Peyer's patch (tissue), 4 donors: Measurements from ENCODE around the gene EDRF1. TPM values are rescaled to one million over a fixed set of nuclear protein-coding genes. Genes with fewer than 3 reads are reported as not detected.

Experiments used
- DNase-seq, 3 donors: peaks; one replicate each; pipeline ENCODE4 v3.0.0-alpha.2; 2017 to 2019
- H3K27ac ChIP-seq, 4 donors: fragments of 200-600 bp; sonication (generic); one replicate each; pipeline ENCODE4 v1.5.1; 2016 to 2019
- H3K27me3 ChIP-seq, 2 donors: fragments of 200-600 bp; sonication (generic); one replicate each; pipeline ENCODE4 v1.5.1; 2019
- H3K36me3 ChIP-seq, 3 donors: fragments of 200-600 bp; sonication (generic); one replicate each; pipeline ENCODE4 v1.5.1; 2016 to 2019
- H3K4me1 ChIP-seq, 4 donors: fragments of 200-600 bp; sonication (generic); one replicate each; pipeline ENCODE4 v1.5.1; 2016 to 2019
- H3K4me3 ChIP-seq, 4 donors: fragments of 200-600 bp; sonication (generic); 1 replicate in 3 of 4; 2 replicates in 1 of 4; pipeline ENCODE4 v1.5.1; 2016 to 2019; ENCODE audit warnings: mild to moderate bottlenecking in 1 of 4
- H3K9me3 ChIP-seq, 4 donors: fragments of 200-600 bp; sonication (generic); one replicate each; pipeline ENCODE4 v1.5.1; 2016 to 2019; ENCODE audit warnings: mild to moderate bottlenecking in 1 of 4
- POLR2A ChIP-seq, 2 donors: fragments of 450-650 bp; IDR thresholded peaks; one replicate each; pipeline ENCODE4 v1.5.1; 2017; ENCODE audit warnings: antibody characterized with exemption in 2 of 2, mild to moderate bottlenecking in 2 of 2, moderate library complexity in 2 of 2
- total RNA-seq, 4 donors: library from RNA; depleted of rRNA; stranded (reverse); fragments of >200 nt; gene quantifications; one replicate each; pipeline ENCODE4 v1.1.0, GENCODE V29; 2016
- TF ChIP-seq, protein P1 (sequence below), 6 experiments: fragments of 450-650 bp in 4 of 6; fragments of 200-600 bp in 2 of 6; sonication (generic) in 1 of 6; IDR thresholded peaks; one replicate each; pipeline ENCODE4 v1.5.1; 2017 to 2019; ENCODE audit warnings: antibody characterized with exemption in 6 of 6, mild to moderate bottlenecking in 3 of 6, moderate library complexity in 1 of 6

Gene EDRF1
- total RNA-seq, 4 donors from 2014 or later = 24.3 to 60.2 (median 36.5) TPM

- no peaks in the 10 kb centered on the region for H3K27me3 ChIP-seq
- H3K27ac ChIP-seq = no peak overlapping the region
- TF ChIP-seq, protein P1, sequence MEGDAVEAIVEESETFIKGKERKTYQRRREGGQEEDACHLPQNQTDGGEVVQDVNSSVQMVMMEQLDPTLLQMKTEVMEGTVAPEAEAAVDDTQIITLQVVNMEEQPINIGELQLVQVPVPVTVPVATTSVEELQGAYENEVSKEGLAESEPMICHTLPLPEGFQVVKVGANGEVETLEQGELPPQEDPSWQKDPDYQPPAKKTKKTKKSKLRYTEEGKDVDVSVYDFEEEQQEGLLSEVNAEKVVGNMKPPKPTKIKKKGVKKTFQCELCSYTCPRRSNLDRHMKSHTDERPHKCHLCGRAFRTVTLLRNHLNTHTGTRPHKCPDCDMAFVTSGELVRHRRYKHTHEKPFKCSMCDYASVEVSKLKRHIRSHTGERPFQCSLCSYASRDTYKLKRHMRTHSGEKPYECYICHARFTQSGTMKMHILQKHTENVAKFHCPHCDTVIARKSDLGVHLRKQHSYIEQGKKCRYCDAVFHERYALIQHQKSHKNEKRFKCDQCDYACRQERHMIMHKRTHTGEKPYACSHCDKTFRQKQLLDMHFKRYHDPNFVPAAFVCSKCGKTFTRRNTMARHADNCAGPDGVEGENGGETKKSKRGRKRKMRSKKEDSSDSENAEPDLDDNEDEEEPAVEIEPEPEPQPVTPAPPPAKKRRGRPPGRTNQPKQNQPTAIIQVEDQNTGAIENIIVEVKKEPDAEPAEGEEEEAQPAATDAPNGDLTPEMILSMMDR (IDR thresholded peaks at IDR 0.05) = no peak
- TF ChIP-seq POLR2A (IDR thresholded peaks at IDR 0.05) = no peak
- H3K9me3 ChIP-seq = no peaks in the 10 kb centered on the region
- H3K4me1 ChIP-seq = no peaks in the 10 kb centered on the region
- peaks cover 0 to 94% (median 0%) of the 10 kb centered on the region in 3 donors for H3K36me3 ChIP-seq
- no peak overlapping the region for H3K4me3 ChIP-seq
- no peak for DNase-seq
Measured at GRCh38 chr10:125742465-125742864, 23.0 kb downstream of the EDRF1 start.

GRCh38 chr10:125744909-125745308 is 25.4 kb downstream of the EDRF1 start:
- H3K27me3 ChIP-seq = no peaks in the 10 kb centered on the region
- H3K9me3 ChIP-seq = no peaks in the 10 kb centered on the region
- no peak overlapping the region for H3K4me3 ChIP-seq
- DNase-seq = no peak
- no peak for TF ChIP-seq POLR2A (IDR thresholded peaks at IDR 0.05)
- TF ChIP-seq, protein P1 (IDR thresholded peaks at IDR 0.05) = no peak
- no peak overlapping the region for H3K27ac ChIP-seq
- H3K36me3 ChIP-seq = peaks cover 0 to 95% (median 0%) of the 10 kb centered on the region in 3 donors
- H3K4me1 ChIP-seq = no peaks in the 10 kb centered on the region

GRCh38 chr10:125747417-125747816 is 27.9 kb downstream of the EDRF1 start:
- Histone ChIP-seq H3K9me3 (no peaks in the 10 kb centered on the region), H3K4me3 (no peak overlapping the region), H3K27me3 (no peaks in the 10 kb centered on the region), H3K4me1 (no peaks in the 10 kb centered on the region), H3K36me3 (peaks cover 0 to 94% (median 0%) of the 10 kb centered on the region in 3 donors), H3K27ac (no peak overlapping the region)
- TF ChIP-seq, protein P1 (IDR thresholded peaks at IDR 0.05) = no peak
- no peak for TF ChIP-seq POLR2A (IDR thresholded peaks at IDR 0.05)
- DNase-seq = no peak

GRCh38 chr10:125756196-125756595 is 36.7 kb downstream of the EDRF1 start:
- H3K4me1 ChIP-seq = no peaks in the 10 kb centered on the region
- DNase-seq = no peak
- H3K36me3 ChIP-seq = peaks cover 0 to 91% (median 0%) of the 10 kb centered on the region in 3 donors
- no peak overlapping the region for H3K4me3 ChIP-seq
- no peak overlapping the region for H3K27ac ChIP-seq
- no peaks in the 10 kb centered on the region for H3K27me3 ChIP-seq
- H3K9me3 ChIP-seq = no peaks in the 10 kb centered on the region
- no peak for TF ChIP-seq POLR2A (IDR thresholded peaks at IDR 0.05)
- TF ChIP-seq, protein P1 (IDR thresholded peaks at IDR 0.05) = no peak

DNA sequence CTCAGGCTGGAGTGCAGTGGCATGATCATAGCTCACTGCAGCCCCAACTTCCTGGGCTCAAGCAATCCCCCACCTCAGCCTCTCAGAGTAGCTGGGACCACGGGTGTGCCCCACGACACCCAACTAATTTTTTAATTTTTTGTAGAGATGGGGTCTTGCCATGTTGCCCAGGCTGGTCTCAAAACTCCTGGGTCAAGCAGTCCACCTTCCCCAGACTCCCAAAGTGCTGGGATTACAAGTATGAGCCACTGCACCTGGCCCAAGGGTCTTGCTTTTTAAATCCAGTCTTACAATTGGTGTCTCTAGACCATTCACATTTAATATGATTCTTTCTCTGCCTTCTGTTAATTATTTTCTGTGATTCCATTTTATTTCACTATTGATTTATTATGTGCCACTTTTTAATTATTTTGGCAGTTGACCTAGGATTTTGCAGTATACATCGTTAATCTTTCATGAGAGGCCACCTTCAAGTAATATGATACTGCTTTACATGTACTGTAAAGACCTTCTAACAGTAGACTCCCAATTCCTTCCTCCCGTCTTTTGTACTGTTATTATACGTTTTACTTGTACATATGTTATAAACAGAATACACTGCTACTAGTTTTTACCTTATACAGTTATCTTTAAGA is 37.5 kb downstream of the EDRF1 start:
- H3K27me3 ChIP-seq = no peaks in the 10 kb centered on the region
- H3K36me3 ChIP-seq = peaks cover 0 to 85% (median 0%) of the 10 kb centered on the region in 3 donors
- H3K4me1 ChIP-seq = no peaks in the 10 kb centered on the region
- H3K27ac ChIP-seq = no peak overlapping the region
- no peak overlapping the region for H3K4me3 ChIP-seq
- TF ChIP-seq, protein P1 (IDR thresholded peaks at IDR 0.05) = no peak
- TF ChIP-seq POLR2A (IDR thresholded peaks at IDR 0.05) = no peak
- DNase-seq = no peak
- no peaks in the 10 kb centered on the region for H3K9me3 ChIP-seq
